GM10248 (cell line): Measurements from ENCODE around the gene SIRT4.

Experiments used
- CTCF ChIA-PET: fragments of 300-600 bp; sonication (Branson Sonifier 250); formaldehyde crosslinking; extraction: SDS; loops from one replicate; lab custom pipeline; 2021; ENCODE audit warnings: antibody characterized with exemption; lab: Yijun Ruan, JAX
- POLR2A ChIA-PET: fragments of 350-650 bp; sonication (Branson Sonifier 250); formaldehyde crosslinking; extraction: SDS; loops from one replicate; lab custom pipeline; 2020; ENCODE audit warnings: antibody characterized with exemption; lab: Yijun Ruan, JAX
- DNase-seq: peaks from one replicate; pipeline ENCODE4 v3.0.0; 2012; ENCODE audit errors: extremely low spot score
- TF ChIP-seq, protein P1 (sequence below): IDR thresholded peaks from 2 replicates; pipeline ENCODE4 v1.5.1; 2012; ENCODE audit warnings: mild to moderate bottlenecking, low read depth; ENCODE audit errors: extremely low read depth, missing control alignments, control extremely low read depth

The SIRT4 gene

DNA sequence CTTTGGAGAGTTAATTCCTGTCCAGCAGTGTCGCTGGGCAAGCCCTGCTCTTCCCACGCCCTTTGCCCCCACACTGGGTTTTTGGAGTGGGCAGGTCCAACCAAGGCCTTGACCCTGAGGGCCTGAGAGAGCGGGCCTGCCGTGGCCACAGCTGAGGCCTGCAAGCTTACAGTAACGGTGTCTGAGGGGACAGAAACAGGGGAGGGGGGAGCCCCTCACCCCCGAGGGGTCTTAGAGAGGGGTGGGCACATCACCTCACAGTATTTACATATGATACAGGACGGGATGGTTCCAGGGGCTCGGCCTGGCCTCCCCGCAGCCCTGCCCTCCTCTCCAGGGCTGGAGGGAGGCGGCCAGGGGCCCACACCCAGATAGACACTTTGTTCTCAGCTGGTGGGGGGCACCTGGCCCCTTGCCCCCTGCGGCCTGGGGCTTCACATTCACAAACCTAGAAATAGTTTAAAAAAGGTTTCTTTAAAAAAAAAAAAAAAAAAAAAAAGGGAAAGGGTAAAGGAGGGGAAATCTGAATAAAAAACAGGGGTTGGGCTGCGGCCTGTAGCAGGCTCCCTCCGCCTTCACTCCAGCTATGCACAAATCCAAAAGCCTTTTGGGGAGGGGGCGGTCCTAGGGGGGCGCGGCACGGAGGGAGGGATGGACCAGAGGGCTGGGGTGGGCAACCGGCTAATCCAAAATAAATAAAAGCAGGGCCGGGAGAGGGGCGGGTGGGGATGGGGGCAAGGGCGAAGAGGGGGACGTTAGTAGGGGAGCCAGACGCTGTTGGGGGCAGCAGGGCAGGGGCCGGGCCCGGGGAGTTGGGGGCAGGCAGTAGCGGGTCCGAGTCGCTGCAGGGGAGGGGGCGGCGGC is 40.3 kb downstream of the SIRT4 start:
- ChIA-PET CTCF (no interaction called here), POLR2A (no interaction called here)
- TF ChIP-seq, protein P1, sequence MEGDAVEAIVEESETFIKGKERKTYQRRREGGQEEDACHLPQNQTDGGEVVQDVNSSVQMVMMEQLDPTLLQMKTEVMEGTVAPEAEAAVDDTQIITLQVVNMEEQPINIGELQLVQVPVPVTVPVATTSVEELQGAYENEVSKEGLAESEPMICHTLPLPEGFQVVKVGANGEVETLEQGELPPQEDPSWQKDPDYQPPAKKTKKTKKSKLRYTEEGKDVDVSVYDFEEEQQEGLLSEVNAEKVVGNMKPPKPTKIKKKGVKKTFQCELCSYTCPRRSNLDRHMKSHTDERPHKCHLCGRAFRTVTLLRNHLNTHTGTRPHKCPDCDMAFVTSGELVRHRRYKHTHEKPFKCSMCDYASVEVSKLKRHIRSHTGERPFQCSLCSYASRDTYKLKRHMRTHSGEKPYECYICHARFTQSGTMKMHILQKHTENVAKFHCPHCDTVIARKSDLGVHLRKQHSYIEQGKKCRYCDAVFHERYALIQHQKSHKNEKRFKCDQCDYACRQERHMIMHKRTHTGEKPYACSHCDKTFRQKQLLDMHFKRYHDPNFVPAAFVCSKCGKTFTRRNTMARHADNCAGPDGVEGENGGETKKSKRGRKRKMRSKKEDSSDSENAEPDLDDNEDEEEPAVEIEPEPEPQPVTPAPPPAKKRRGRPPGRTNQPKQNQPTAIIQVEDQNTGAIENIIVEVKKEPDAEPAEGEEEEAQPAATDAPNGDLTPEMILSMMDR, result no peak
- no peak for DNase-seq

DNA sequence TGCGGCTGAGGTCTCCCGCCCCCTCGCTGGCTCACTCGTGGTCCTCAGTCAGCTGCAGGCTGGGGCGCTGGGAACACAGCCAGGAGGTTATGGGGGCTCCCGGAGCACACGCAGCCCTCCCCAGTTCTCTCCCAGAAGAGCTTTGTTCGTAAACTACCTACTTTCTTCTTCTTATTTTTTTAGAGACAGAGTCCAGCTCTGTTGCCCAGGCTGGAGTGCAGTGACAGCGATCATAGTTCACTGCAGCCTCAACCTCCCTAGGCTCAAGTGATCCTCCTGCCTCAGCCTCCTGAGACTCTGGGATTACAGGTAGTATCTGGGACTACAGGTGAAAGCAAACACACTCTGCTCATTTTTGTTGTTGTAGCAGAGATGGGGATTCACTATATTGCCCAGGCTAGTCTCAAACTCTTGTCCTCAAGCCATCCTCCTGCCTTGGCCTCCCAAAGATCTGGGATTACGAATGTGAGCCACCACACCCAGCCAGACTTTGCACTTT is 41.0 kb downstream of the SIRT4 start:
- ChIA-PET POLR2A (no interaction called here), CTCF (no interaction called here)
- TF ChIP-seq, protein P1, result no peak
- DNase-seq, result no peak

DNA sequence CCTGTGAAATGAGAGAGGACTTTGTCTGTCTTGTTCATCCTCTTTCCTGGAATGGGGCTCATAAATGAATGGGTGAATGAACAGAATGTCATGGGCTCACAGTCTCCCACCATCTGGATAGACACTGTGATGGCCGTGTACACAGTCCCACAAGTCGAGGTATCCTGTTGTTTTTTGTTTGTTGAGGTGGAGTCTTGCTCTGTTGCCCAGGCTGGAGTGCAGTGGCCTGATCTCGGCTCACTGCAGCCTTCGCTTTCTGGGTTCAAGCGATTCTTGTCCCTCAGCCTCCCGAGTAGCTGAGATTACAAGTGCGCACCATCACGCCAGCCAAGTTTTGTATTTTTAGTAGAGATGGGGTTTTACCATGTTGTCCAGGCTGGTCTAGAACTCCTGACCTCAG is 41.6 kb downstream of the SIRT4 start:
- CTCF ChIA-PET, result no interaction called here
- no peak for DNase-seq
- TF ChIP-seq, protein P1, result no peak
- POLR2A ChIA-PET, result no interaction called here

DNA sequence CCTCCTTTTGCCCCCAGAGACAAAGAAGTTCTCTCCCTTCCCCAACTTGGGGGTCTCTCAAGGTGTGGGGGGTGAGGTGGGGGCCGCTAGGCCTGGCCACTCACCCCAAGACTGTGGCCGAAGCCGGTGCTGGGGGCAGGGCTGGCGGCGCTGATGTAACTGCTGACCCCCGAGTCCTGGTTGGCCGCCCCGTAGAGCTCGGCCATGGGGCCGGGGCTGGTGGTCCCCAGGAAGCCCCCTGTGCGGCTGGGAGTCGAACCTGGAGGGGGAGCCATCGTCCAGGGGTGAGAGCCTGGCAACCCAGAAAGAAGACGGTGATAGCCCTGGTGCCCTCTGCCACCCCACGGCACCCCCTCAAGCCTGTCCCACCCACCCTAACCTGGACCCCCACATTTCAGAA is 43.9 kb downstream of the SIRT4 start:
- POLR2A ChIA-PET, result no interaction called here
- CTCF ChIA-PET, result interaction anchor here (1.2 kb wide), 1 partner anchor 87 kb away, joined by 3 read pairs; no protein-coding TSS in a partner anchor
- no peak for DNase-seq
- TF ChIP-seq, protein P1, result no peak

DNA sequence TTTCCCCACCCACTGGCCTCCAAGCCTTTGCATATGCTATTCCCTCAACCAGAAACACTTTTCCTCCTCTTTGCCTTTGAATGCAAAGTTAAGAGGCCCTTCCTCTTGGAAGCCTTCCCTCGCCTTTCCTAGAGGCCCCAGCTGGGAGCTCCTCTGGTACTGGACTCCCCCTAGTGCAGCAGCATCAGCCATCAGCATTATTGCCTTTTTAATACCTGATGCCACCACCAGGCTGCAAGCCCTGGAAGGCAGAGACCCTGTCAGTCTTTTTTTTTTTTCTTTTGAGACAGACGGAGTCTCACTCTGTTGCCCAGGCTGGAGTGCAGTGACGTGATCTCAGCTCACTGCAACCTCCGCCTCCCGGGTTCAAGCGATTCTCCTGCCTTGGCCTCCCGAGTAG is 44.6 kb downstream of the SIRT4 start:
- ChIA-PET CTCF (interaction anchor here (1.1 to 1.4 kb wide), 3 partner anchors 10 to 86 kb away, joined by 3 read pairs; no protein-coding TSS in a partner anchor), POLR2A (no interaction called here)
- TF ChIP-seq, protein P1, result no peak
- DNase-seq, result no peak

DNA sequence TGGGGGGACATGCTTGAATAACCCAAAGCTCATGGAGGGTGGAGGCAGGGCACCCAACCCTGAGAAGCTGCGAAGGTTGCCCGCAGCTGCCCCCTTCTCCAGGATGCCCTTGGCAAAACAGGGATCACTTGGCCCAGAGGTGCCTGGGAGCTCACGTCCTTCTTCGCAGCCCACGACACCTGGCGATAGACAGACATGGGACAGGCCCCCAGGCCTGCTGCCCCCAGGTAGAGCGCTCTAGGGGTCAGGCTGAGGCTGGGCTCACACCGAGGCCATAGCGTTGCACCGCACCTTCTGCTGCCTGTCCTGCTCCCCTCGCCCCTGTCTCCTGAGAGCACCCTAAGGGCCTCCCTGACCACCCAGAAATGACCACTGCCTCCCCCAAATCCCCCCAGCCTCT is 45.6 kb downstream of the SIRT4 start:
- ChIA-PET CTCF (interaction anchor here (1.1 to 1.4 kb wide), 2 partner anchors 9 to 38 kb away, joined by 3 read pairs; no protein-coding TSS in a partner anchor), POLR2A (no interaction called here)
- TF ChIP-seq, protein P1, result no peak
- DNase-seq, result no peak
